Colon (tissue), 2 donors: ENCODE data around the gene IFNA8.
"Not testable (repeated sequence)": the region's sequence is repeated elsewhere in the genome, so short reads cannot be mapped to it uniquely, and the experiment has no call there.

Source experiments
- FAIRE-seq: peaks from 2 replicates; lab custom pipeline; 2012; peaks lifted over from hg19 to GRCh38; lab: Jason Lieb, UNC
- donor health status: control.
- donor health status: control.

Gene IFNA8

GRCh38 chr9:21408817-21409216, at the start of gene IFNA8:
IFNA8 (plus strand) TSS chr9:21409117; CDS start chr9:21409177, 60 bp downstream.
- no peak for FAIRE-seq

DNA sequence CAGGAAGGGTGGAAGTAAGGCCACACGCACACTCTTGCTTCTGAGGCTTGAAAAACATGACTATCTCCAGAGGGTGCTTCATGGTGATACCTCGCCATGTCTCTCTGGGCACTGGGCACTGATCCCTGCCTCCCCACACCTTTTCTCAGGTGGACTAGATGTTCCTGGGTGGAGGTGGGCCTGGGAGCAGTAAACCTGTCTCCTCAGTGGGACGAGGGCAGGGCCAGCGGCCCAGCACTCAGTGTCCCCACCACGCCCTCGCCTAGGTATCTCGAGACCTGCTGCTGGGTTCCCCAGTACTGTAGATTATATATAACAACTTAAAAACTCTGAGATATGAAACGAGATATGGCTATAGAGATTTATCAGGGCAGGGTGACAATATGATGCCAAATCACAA, 46.6 kb upstream of the IFNA8 start:
- FAIRE-seq: no peak

- not testable (repeated sequence) for FAIRE-seq
Observed at GRCh38 chr9:21367169-21367568, 41.7 kb upstream of the IFNA8 start.

GRCh38 chr9:21367957-21368356, 41.0 kb upstream of the IFNA8 start, which contains the start of gene IFNA13:
IFNA13 (minus strand) TSS chr9:21368057; CDS start chr9:21368010, 47 bp downstream.
- FAIRE-seq: no peak

DNA sequence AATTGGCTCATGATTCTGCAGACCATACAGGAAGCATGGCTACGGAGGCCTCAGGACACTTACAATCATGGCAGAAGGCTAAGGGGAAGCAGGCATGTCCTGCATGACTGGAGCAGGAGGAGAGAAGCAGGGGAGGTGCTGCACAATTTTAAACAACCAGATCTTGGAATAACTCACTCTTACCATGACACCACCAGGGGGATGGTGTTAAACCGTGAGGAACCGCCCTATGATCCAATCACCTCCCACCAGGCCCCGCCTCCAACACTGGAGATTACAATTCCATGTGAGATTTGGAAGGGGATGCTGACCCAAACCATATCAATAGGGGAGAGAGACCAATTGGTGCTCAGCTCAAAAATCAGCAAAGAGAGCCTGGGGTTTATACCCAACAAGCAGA, 37.5 kb upstream of the IFNA8 start:
- FAIRE-seq: not testable (repeated sequence)

GRCh38 chr9:21381448-21382339, 27.2 kb upstream of the IFNA8 start:
- no peak for FAIRE-seq

DNA sequence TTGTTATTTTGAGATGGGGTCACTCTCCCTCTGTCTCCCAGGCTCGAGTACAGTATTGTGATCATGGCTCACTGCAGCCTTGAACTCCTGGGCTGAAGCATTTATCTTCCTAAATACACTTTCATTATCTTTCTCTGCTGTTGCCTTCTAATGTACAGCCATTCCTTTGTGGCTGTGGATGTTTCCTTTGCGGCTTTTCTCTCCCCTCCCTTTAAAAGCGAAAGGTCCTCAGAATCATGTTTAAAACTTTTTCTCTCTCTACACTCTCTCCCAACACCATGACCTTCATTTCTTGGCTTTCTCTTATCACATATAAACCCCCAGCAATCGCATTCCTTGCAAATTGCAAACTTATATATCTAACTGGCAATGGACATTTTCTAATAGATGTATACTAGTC, 25.3 kb upstream of the IFNA8 start:
- no peak for FAIRE-seq

- FAIRE-seq: peak; percentile 84
Observed at GRCh38 chr9:21385131-21385670, 23.7 kb upstream of the IFNA8 start, which contains the start of gene IFNA2. IFNA2 (minus strand) TSS chr9:21385398; CDS start chr9:21385329, 69 bp downstream.

DNA sequence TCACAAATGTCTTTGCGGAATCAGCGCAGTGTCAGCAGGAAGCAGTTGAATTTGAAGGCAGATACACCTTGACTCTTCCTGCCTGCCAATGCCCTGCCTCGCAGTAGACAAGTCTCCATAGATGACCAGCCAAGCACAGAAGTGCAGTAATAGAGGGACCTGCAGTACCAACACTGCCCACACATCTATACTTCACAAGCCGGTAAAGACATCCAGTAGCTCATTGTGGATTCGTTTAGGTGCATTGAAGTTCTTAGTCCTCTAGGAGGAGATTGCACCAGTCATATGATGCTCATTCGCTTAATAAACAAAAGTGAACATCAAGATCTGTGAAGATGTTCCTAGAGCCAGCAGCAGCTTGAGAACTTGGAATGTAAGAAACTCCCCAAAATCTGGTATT, 16.6 kb upstream of the IFNA8 start:
- no peak for FAIRE-seq

- FAIRE-seq: no peak
Observed at GRCh38 chr9:21395778-21396717, 12.9 kb upstream of the IFNA8 start.

DNA sequence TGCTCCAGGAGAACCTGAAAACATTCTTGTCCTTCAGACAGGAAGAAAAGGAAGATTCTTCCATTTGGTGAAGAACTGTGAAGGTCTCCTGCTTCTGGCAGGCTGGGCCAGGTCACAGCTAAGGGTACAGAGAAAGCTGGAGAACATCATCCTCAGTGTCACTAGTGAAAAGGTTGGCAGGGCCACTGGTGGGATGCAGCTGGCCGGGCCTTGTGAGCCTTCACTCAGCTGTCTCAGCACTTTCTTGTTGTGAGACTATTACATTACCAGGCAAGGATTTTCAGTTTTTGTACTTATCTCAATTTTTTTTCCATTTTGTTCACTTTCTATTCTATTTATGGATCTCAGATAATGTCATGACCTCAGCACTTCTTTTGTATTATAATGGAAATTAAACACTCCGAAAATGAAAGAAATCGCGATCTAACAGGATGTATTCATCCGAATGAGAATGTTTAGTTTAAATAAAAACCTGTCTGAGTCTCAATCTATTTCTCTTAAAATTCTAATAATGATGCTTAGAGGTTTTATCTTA, 9.9 kb upstream of the IFNA8 start:
- FAIRE-seq: no peak

DNA sequence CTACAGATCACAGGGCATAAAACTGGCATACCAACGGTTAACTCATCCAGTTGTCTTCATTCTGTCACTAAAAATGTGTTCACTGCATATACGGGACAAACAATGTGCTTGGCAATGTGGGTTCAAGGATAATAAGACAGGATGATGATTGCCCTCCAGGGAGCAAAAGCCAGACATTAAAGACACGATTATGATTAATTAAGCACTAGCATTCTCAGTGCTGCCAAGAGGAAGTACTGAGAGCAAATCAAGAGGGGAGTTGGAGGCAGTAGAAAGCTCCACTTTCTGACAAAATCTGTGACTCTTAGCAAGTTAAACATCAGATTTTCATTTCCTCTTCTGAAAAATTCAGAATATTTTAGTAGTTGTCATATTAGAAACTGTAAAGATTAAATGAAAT, 9.0 kb upstream of the IFNA8 start:
- FAIRE-seq: no peak

- FAIRE-seq: no peak
Observed at GRCh38 chr9:21402386-21403251, 6.3 kb upstream of the IFNA8 start.

DNA sequence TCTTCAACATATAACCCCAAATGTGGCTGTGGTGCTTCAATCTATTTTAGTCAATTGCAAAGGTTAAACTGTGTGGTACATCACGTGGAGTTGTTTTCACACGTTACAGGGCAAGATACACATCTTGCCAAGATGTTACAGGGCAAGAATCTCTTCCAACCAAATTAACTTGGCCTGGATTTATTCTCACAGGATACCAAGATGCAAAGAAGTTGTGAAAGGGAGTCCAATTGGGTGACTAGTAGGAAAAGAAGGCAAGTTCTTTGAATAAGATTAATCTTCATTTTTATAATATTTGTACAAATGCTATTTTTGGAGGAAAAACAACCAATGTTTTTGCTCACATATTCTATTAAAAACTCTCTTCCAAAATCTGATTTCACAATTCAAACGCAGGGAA, 4.8 kb upstream of the IFNA8 start:
- FAIRE-seq: no peak

GRCh38 chr9:21412107-21412506, 3.2 kb downstream of the IFNA8 start:
- no peak for FAIRE-seq

DNA sequence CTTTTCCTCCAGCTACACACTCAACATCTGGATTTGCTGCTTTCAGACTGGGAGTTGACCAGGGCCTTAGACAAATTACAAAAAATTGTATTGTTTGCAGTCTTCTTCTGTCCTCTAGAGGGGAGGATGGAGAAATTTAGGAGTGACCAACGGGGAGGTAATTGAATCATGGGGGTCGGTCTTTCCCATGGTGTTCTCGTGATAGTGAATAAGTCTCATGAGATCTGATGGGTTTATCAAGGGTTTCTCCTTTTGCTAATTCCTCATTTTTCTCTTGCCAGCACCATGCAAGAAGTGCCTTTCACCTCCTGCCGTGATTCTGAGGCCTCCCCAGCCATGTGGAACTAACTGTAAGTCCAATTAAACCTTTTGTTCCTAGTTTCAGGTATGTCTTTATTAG, 4.2 kb downstream of the IFNA8 start:
- FAIRE-seq: no peak

GRCh38 chr9:21413624-21414023, 4.7 kb downstream of the IFNA8 start:
- FAIRE-seq: no peak

GRCh38 chr9:21414220-21414940, 5.5 kb downstream of the IFNA8 start:
- no peak for FAIRE-seq

GRCh38 chr9:21415493-21416267, 6.8 kb downstream of the IFNA8 start:
- no peak for FAIRE-seq

DNA sequence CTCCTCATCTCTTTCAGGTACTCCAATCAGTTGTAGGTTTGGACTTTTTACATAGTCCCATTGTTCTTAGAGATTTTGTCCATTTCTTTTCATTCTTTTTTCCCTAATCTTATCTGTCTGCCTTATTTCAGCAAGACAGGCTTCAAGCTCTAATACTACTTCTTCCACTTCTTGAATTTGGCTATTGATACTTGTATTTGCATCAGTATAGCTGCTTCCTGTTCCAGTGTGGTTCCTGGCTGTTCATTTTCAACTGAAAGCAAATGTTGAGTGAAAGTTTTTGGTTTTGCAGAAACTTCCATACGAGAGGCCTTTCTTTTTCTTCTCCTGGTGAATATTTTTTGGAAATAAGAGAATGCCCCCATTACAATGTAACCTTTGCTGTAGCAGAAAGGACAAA, 19.3 kb downstream of the IFNA8 start:
- FAIRE-seq: no peak
